ENCODE measurements around the gene PMEPA1.
A peak's percentile ranks its signal among the peaks of the same experiment; 100 is the strongest.

Gene PMEPA1

GRCh38 chr20:57736738-57737347 is 27.0 kb upstream of the PMEPA1 start:
- DNase-seq (ENCODE audit: low read depth in 2 of 2), result no peak

- no peak for DNase-seq (ENCODE audit: low read depth in 2 of 2)
Observed at GRCh38 chr20:57735831-57736737, 26.3 kb upstream of the PMEPA1 start.

- no peak for DNase-seq (ENCODE audit: low read depth in 2 of 2)
Observed at GRCh38 chr20:57734754-57735153, 24.9 kb upstream of the PMEPA1 start.

- DNase-seq (ENCODE audit: low read depth in 2 of 2), result no peak
Observed at GRCh38 chr20:57732226-57732625, 22.4 kb upstream of the PMEPA1 start.

- no peak for DNase-seq (ENCODE audit: low read depth in 2 of 2)
Observed at GRCh38 chr20:57728762-57729161, 18.9 kb upstream of the PMEPA1 start.

GRCh38 chr20:57727863-57728262 is 18.0 kb upstream of the PMEPA1 start:
- no peak for DNase-seq (ENCODE audit: low read depth in 2 of 2)

- DNase-seq (ENCODE audit: low read depth in 2 of 2), result no peak
Observed at GRCh38 chr20:57725636-57726035, 15.8 kb upstream of the PMEPA1 start.

GRCh38 chr20:57724610-57725405 is 15.0 kb upstream of the PMEPA1 start:
- DNase-seq (ENCODE audit: low read depth in 2 of 2), result no peak

GRCh38 chr20:57723816-57724215 is 14.0 kb upstream of the PMEPA1 start:
- DNase-seq (ENCODE audit: low read depth in 2 of 2), result no peak

- DNase-seq (ENCODE audit: low read depth in 2 of 2), result no peak
Observed at GRCh38 chr20:57719951-57720350, 10.1 kb upstream of the PMEPA1 start.

GRCh38 chr20:57718490-57719009 is 8.7 kb upstream of the PMEPA1 start:
- peak; percentile 88 to 90 for DNase-seq (ENCODE audit: low read depth in 2 of 2)

GRCh38 chr20:57717797-57718196 is 8.0 kb upstream of the PMEPA1 start:
- no peak for DNase-seq (ENCODE audit: low read depth in 2 of 2)

- no peak for DNase-seq (ENCODE audit: low read depth in 2 of 2)
Observed at GRCh38 chr20:57716901-57717300, 7.1 kb upstream of the PMEPA1 start.

GRCh38 chr20:57716202-57716601 is 6.4 kb upstream of the PMEPA1 start:
- DNase-seq (ENCODE audit: low read depth in 2 of 2), result no peak

- DNase-seq (ENCODE audit: low read depth in 2 of 2), result no peak
Observed at GRCh38 chr20:57715268-57715904, 5.6 kb upstream of the PMEPA1 start.

- DNase-seq (ENCODE audit: low read depth in 2 of 2), result no peak
Observed at GRCh38 chr20:57714409-57715267, 4.8 kb upstream of the PMEPA1 start.

- DNase-seq (ENCODE audit: low read depth in 2 of 2), result no peak
Observed at GRCh38 chr20:57713951-57714350, 4.1 kb upstream of the PMEPA1 start.

GRCh38 chr20:57713505-57713903 is 3.7 kb upstream of the PMEPA1 start:
- no peak for DNase-seq (ENCODE audit: low read depth in 2 of 2)

GRCh38 chr20:57712851-57713504 is 3.2 kb upstream of the PMEPA1 start:
- no peak for DNase-seq (ENCODE audit: low read depth in 2 of 2)

- DNase-seq (ENCODE audit: low read depth in 2 of 2), result no peak
Observed at GRCh38 chr20:57712341-57712740, 2.5 kb upstream of the PMEPA1 start.
